Measurements from ENCODE around the gene TFDP1.
"Not testable (repeated sequence)": the region's sequence is repeated elsewhere in the genome, so short reads cannot be mapped to it uniquely, and the experiment has no call there.

The TFDP1 gene

DNA sequence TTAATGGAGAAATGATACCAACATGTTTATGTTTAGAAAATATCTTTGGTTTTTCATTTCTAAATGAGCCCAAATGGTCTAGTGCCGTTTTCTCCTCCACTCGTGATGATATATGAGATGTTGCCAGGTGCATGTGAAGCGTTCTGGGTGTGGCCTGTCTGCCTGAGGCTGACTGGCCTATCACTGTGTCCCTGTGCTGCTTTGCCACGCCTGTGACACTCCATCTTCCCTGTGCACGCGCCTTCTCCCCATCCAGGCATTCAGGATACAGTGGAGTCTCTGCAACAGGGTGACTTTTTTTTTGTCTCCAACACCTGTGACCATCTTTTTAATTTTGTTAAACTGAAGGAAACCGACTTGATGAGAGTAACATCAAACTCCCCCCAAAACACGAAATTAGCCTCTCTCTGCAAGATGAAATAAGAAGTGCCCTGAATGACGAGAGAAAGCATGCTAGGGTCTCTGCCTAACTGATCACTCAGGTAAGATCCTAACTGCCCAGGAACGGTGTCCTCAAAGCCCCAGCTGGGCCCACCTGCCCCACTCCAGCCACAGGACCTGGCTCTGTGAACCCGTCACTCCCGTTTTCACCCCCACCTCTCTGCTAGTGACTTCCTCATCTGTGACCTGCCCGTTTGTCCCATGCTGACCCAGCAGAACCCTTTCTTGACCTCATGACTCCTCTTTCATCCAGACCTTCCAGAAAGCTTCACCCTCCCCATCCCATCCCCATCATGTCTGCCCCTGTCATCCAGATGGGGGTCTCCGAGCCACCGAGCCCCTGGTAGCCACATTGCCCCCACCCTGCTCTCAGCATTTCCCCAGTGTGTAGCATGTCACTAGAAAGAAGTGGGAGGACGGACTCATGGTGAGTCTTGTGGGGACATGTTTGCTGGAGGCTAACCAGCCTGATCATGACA lies 33.2 kb upstream of the TFDP1 start:
- no peak for DNase-seq (ENCODE audit: low read depth)

DNA sequence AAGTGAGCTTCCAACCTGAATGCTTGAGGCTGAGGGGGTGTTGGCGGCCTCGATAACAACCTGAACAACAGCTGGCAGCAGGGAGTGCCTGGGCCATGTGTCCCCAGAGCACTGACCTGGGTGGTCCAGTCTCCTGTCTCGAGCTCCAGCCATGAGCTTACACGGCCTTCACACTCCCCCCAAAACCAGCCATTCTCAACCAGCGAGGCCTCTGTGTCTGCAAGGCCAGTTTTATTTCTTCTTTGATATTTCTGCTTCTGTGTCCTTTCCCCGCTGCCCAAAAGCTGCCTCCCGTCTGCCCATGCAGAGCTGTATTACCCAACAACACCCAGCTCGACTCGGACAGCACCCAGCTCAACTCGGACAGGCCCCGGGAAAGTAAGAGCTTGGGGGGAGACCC lies 32.5 kb upstream of the TFDP1 start:
- no peak for DNase-seq (ENCODE audit: low read depth)

GRCh38 chr13:113552786-113553434 lies 31.6 kb upstream of the TFDP1 start:
- no peak for DNase-seq (ENCODE audit: low read depth)

GRCh38 chr13:113553511-113554332 lies 30.8 kb upstream of the TFDP1 start:
- no peak for DNase-seq (ENCODE audit: low read depth)

- DNase-seq (ENCODE audit: low read depth): no peak
Measured at GRCh38 chr13:113554333-113554700, 30.2 kb upstream of the TFDP1 start.

- no peak for DNase-seq (ENCODE audit: low read depth)
Measured at GRCh38 chr13:113555141-113555540, 29.4 kb upstream of the TFDP1 start.

GRCh38 chr13:113557013-113557412 lies 27.5 kb upstream of the TFDP1 start:
- no peak for DNase-seq (ENCODE audit: low read depth)

- no peak for DNase-seq (ENCODE audit: low read depth)
Measured at GRCh38 chr13:113558461-113558860, 26.1 kb upstream of the TFDP1 start.

DNA sequence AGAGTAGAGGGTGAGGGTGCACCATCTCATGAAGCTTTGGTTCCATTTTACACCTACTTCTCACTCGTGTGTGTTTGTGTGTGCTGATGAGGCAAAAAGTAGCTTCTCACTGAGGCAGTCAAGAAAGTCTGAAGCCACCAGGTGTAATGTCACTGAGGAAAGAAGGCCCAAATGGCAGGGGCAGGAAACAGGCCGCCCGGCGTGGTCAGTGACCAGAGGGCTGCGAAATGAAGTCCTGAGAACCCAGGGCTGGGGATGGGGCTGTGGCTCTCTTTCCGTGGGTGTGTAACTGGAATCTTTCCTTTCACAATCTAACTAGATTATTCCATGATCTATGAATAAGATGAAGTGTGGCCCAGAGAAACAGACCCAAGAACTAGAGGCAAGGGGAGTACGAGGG lies 25.5 kb upstream of the TFDP1 start:
- DNase-seq (ENCODE audit: low read depth): no peak

DNA sequence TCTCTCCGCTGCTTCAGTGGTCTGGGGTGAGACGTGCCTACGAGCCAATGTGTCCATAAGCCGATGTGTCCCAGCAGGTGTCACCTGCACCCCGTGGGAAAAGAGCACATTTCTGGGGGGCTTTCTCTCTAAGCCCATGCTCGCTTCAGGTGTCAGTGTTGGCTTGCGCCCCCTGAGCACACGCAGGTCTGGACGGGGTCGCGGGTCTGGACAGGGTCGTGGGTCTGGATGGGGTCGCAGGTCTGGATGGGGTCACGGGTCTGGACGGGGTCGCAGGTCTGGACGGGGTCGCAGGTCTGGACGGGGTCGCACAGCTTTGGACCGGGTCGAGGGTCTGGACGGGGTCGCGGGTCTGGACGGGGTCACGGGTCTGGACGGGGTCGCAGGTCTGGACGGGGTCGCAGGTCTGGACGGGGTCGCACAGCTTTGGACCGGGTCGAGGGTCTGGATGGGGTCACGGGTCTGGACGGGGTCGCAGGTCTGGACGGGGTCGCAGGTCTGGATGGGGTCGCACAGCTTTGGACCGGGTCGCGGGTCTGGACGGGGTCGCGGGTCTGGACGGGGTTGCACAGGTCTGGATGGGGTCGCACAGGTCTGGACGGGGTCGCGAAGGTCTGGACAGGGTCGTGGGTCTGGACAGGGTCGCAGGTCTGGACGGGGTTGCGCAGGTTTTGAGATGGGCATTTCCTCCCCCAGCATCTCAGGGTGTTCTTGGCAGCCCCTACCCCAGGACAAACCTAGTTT lies 24.5 kb upstream of the TFDP1 start:
- DNase-seq (ENCODE audit: low read depth): no peak

DNA sequence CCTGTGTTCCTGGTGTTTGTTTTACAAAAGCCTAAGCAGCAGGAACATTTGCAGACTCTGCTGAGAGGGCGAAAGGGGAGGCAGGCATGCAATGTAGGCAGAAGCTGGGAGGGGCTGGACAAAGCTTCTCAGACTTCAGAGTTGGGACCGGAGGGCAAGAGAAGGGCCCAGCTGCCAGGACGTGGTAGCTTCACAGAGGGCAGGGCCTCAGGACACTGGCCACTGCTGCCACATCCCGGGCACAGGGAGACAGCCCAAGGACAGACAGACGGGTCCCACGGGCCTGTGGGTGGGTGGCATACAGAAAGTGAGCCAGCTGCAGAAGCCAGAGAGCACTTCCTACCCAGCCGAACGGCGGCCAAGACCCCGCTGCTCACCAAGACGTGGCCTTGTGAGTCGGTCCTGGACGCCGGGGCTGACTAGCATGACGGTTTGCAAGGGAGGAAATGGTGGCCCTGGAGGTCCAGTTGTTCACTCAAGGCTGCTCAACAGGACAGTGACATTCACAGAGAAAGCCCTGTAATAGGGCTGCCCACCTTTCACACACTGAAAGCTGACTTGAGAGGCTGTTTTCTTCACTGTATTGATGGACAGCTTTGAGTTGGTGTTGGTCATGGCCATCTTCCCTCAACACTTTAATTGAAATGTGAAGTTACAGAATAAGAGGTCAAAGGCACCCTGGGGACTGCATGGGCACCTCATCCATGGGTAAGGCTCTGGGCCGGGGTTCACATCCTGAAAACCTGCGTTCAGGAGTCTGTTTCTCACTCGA lies 23.7 kb upstream of the TFDP1 start:
- no peak for DNase-seq (ENCODE audit: low read depth)

DNA sequence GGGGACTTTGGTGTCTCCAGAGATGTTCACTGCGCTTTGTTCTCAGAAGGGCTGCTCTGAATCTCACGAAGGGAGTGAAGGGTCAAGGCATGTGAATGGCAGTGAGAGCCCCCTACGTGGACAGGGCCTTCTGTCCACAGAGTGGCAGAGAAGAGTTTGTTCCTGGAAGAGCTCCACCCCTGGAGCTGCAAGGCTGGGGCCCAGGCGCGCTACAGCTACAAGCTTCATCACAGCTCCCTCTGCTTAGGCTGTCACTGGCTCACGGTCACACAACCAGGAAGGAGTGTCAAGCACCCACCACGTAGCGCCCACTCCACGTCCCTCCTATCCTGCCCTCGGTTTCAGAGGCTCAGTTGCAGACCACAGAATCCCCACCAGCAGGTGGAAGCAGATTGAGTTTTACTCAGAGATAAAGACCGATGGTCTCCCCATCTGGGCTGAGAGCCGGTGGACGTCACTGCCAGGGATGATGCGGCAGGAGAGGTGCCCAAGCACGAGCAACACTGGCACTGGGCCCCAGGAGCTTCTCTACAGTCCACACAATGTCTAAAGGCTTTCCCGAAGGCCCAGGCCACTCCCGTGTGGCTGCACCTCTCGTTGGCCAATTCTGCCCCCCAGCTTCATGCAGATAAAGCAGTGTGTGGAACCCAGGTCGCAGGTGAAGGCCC lies 23.0 kb upstream of the TFDP1 start:
- no peak for DNase-seq (ENCODE audit: low read depth)

GRCh38 chr13:113562085-113562749 lies 22.3 kb upstream of the TFDP1 start:
- peak; percentile 79 for DNase-seq (ENCODE audit: low read depth)

GRCh38 chr13:113562844-113563243 lies 21.7 kb upstream of the TFDP1 start:
- no peak for DNase-seq (ENCODE audit: low read depth)

GRCh38 chr13:113563511-113563910 lies 21.0 kb upstream of the TFDP1 start:
- DNase-seq (ENCODE audit: low read depth): not testable (repeated sequence)

GRCh38 chr13:113564331-113565023 lies 20.1 kb upstream of the TFDP1 start:
- no peak for DNase-seq (ENCODE audit: low read depth)

GRCh38 chr13:113565526-113566226 lies 18.9 kb upstream of the TFDP1 start:
- no peak for DNase-seq (ENCODE audit: low read depth)

GRCh38 chr13:113566227-113566561 lies 18.4 kb upstream of the TFDP1 start:
- no peak for DNase-seq (ENCODE audit: low read depth)

DNA sequence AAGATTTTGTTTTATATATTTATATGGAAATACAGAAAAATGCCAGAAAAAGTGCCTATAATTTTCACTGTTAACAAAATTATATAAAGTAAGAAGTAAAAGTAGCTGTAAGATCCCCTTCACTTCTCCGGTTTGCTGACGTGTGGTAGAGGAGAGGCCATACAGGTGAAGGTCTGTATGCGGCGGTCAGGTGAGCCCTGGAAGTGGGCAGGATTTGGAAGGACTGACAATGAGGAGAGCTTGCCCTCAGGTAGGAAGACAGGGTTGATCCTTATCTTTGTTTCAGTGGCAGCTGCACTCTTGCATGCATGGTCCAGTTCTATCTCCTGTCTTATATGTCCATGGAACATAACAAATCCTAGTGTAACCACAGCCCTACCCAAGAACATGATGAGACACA lies 16.9 kb upstream of the TFDP1 start:
- DNase-seq (ENCODE audit: low read depth): no peak

All from ELR (cell line).